ENCODE results near the gene LGALS9.

The LGALS9 gene

GRCh38 chr17:27610304-27610677 is 20.7 kb upstream of the LGALS9 start:
- DNase-seq (no peak), ATAC-seq (replicated peaks) (no peak)
- H3K4me3 Mint-ChIP-seq, result no peak overlapping the region
- peaks cover 48 to 51% of the 10 kb centered on the region in 2 donors for H3K36me3 Mint-ChIP-seq
- H3K27ac Mint-ChIP-seq, result no peak overlapping the region
- no peaks in the 10 kb centered on the region for H3K9me3 Mint-ChIP-seq
- no peaks in the 10 kb centered on the region for H3K27me3 Mint-ChIP-seq
- H3K4me1 Mint-ChIP-seq, result peaks cover 0 to 3% of the 10 kb centered on the region in 2 donors

GRCh38 chr17:27612160-27612770 is 18.7 kb upstream of the LGALS9 start:
- ATAC-seq (replicated peaks), result no peak
- peaks cover 10 to 12% of the 10 kb centered on the region in 2 donors for H3K4me1 Mint-ChIP-seq
- H3K36me3 Mint-ChIP-seq, result peaks cover 56 to 57% of the 10 kb centered on the region in 2 donors
- H3K9me3 Mint-ChIP-seq, result peaks cover 0 to 2% of the 10 kb centered on the region in 2 donors
- H3K27me3 Mint-ChIP-seq, result no peaks in the 10 kb centered on the region
- no peak overlapping the region for H3K4me3 Mint-ChIP-seq
- no peak for DNase-seq
- no peak overlapping the region for H3K27ac Mint-ChIP-seq

- no peaks in the 10 kb centered on the region for H3K27me3 Mint-ChIP-seq
- H3K4me3 Mint-ChIP-seq, result no peak overlapping the region
- no peak for ATAC-seq (replicated peaks)
- peaks cover 0 to 2% of the 10 kb centered on the region in 2 donors for H3K9me3 Mint-ChIP-seq
- peaks cover 56 to 66% of the 10 kb centered on the region in 2 donors for H3K36me3 Mint-ChIP-seq
- no peak for DNase-seq
- H3K4me1 Mint-ChIP-seq, result peaks cover 9 to 12% of the 10 kb centered on the region in 2 donors
- no peak overlapping the region for H3K27ac Mint-ChIP-seq
These were observed 17.6 kb upstream of the LGALS9 start for GRCh38 chr17:27613433-27613832.

GRCh38 chr17:27615121-27615520 is 15.9 kb upstream of the LGALS9 start:
- H3K36me3 Mint-ChIP-seq, result peaks cover 44 to 64% of the 10 kb centered on the region in 2 donors
- H3K4me3 Mint-ChIP-seq, result no peak overlapping the region
- H3K4me1 Mint-ChIP-seq, result peaks cover 9 to 12% of the 10 kb centered on the region in 2 donors
- H3K27me3 Mint-ChIP-seq, result no peaks in the 10 kb centered on the region
- no peak overlapping the region for H3K27ac Mint-ChIP-seq
- H3K9me3 Mint-ChIP-seq, result peaks cover 0 to 2% of the 10 kb centered on the region in 2 donors
- DNase-seq, result no peak
- no peak for ATAC-seq (replicated peaks)

GRCh38 chr17:27616414-27616813 is 14.6 kb upstream of the LGALS9 start:
- H3K27me3 Mint-ChIP-seq, result no peaks in the 10 kb centered on the region
- peaks cover 0 to 2% of the 10 kb centered on the region in 2 donors for H3K9me3 Mint-ChIP-seq
- peaks cover 15 to 20% of the 10 kb centered on the region in 2 donors for H3K4me1 Mint-ChIP-seq
- H3K4me3 Mint-ChIP-seq, result no peak overlapping the region
- no peak for ATAC-seq (replicated peaks)
- peaks cover 46 to 65% of the 10 kb centered on the region in 2 donors for H3K36me3 Mint-ChIP-seq
- no peak for DNase-seq
- peak overlapping the region; percentile 67 for H3K27ac Mint-ChIP-seq

- Mint-ChIP-seq H3K27me3 (no peaks in the 10 kb centered on the region), H3K27ac (no peak overlapping the region), H3K4me3 (no peak overlapping the region), H3K9me3 (peaks cover 0 to 2% of the 10 kb centered on the region in 2 donors), H3K36me3 (peaks cover 41 to 71% of the 10 kb centered on the region in 2 donors), H3K4me1 (peaks cover 19 to 21% of the 10 kb centered on the region in 2 donors)
- no peak for DNase-seq
- no peak for ATAC-seq (replicated peaks)
These were observed 12.6 kb upstream of the LGALS9 start for GRCh38 chr17:27618417-27618816.

- H3K4me3 Mint-ChIP-seq, result no peak overlapping the region
- peak overlapping the region; percentile 68 for H3K27ac Mint-ChIP-seq
- no peaks in the 10 kb centered on the region for H3K27me3 Mint-ChIP-seq
- peaks cover 19 to 21% of the 10 kb centered on the region in 2 donors for H3K4me1 Mint-ChIP-seq
- ATAC-seq (replicated peaks) (no peak), DNase-seq (no peak)
- peaks cover 31 to 64% of the 10 kb centered on the region in 2 donors for H3K36me3 Mint-ChIP-seq
- no peaks in the 10 kb centered on the region for H3K9me3 Mint-ChIP-seq
These were observed 10.3 kb upstream of the LGALS9 start for GRCh38 chr17:27620721-27621120.

- peaks cover 28 to 59% of the 10 kb centered on the region in 2 donors for H3K36me3 Mint-ChIP-seq
- H3K9me3 Mint-ChIP-seq, result no peaks in the 10 kb centered on the region
- no peak overlapping the region for H3K4me3 Mint-ChIP-seq
- no peak for DNase-seq
- no peaks in the 10 kb centered on the region for H3K27me3 Mint-ChIP-seq
- peaks cover 13 to 14% of the 10 kb centered on the region in 2 donors for H3K4me1 Mint-ChIP-seq
- peak overlapping the region; percentile 25 for H3K27ac Mint-ChIP-seq
- no peak for ATAC-seq (replicated peaks)
These were observed 9.5 kb upstream of the LGALS9 start for GRCh38 chr17:27621536-27621935.

GRCh38 chr17:27621942-27622559 is 8.9 kb upstream of the LGALS9 start:
- no peaks in the 10 kb centered on the region for H3K27me3 Mint-ChIP-seq
- DNase-seq, result no peak
- no peak overlapping the region for H3K4me3 Mint-ChIP-seq
- peak; percentile 39 to 41 for ATAC-seq (replicated peaks)
- H3K27ac Mint-ChIP-seq, result peak overlapping the region; percentile 25
- peaks cover 10 to 12% of the 10 kb centered on the region in 2 donors for H3K4me1 Mint-ChIP-seq
- no peaks in the 10 kb centered on the region for H3K9me3 Mint-ChIP-seq
- peaks cover 28 to 54% of the 10 kb centered on the region in 2 donors for H3K36me3 Mint-ChIP-seq

GRCh38 chr17:27622986-27623385 is 8.0 kb upstream of the LGALS9 start:
- Mint-ChIP-seq H3K36me3 (peaks cover 24 to 46% of the 10 kb centered on the region in 2 donors), H3K4me1 (peaks cover 10 to 12% of the 10 kb centered on the region in 2 donors), H3K9me3 (no peaks in the 10 kb centered on the region)

GRCh38 chr17:27623614-27624013 is 7.4 kb upstream of the LGALS9 start:
- Mint-ChIP-seq H3K9me3 (no peaks in the 10 kb centered on the region), H3K27me3 (no peaks in the 10 kb centered on the region), H3K27ac (no peak overlapping the region), H3K4me3 (no peak overlapping the region), H3K4me1 (peaks cover 10 to 12% of the 10 kb centered on the region in 2 donors), H3K36me3 (peaks cover 22 to 41% of the 10 kb centered on the region in 2 donors)
- no peak for DNase-seq
- ATAC-seq (replicated peaks), result no peak

More at GRCh38 chr17:27622986-27623385, 8.0 kb upstream of the LGALS9 start:
- Mint-ChIP-seq H3K4me3 (no peak overlapping the region), H3K27ac (no peak overlapping the region), H3K27me3 (no peaks in the 10 kb centered on the region)
- ATAC-seq (replicated peaks) (no peak), DNase-seq (no peak)

- Mint-ChIP-seq H3K4me3 (no peak overlapping the region), H3K4me1 (peaks cover 14% of the 10 kb centered on the region in 2 donors), H3K27me3 (no peaks in the 10 kb centered on the region), H3K9me3 (no peaks in the 10 kb centered on the region), H3K27ac (no peak overlapping the region), H3K36me3 (peaks cover 20 to 37% of the 10 kb centered on the region in 2 donors)
- no peak for ATAC-seq (replicated peaks)
- no peak for DNase-seq
These were observed 6.4 kb upstream of the LGALS9 start for GRCh38 chr17:27624539-27624938.

GRCh38 chr17:27625856-27626255 is 5.1 kb upstream of the LGALS9 start:
- peaks cover 17 to 31% of the 10 kb centered on the region in 2 donors for H3K36me3 Mint-ChIP-seq

GRCh38 chr17:27627514-27627913 is 3.5 kb upstream of the LGALS9 start:
- peaks cover 17 to 23% of the 10 kb centered on the region in 2 donors for H3K4me1 Mint-ChIP-seq
- DNase-seq (no peak), ATAC-seq (replicated peaks) (no peak)
- H3K9me3 Mint-ChIP-seq, result no peaks in the 10 kb centered on the region
- no peak overlapping the region for H3K27ac Mint-ChIP-seq
- H3K36me3 Mint-ChIP-seq, result peaks cover 17 to 20% of the 10 kb centered on the region in 2 donors
- H3K27me3 Mint-ChIP-seq, result no peaks in the 10 kb centered on the region
- H3K4me3 Mint-ChIP-seq, result no peak overlapping the region

More at GRCh38 chr17:27625856-27626255, 5.1 kb upstream of the LGALS9 start:
- Mint-ChIP-seq H3K9me3 (no peaks in the 10 kb centered on the region), H3K27me3 (no peaks in the 10 kb centered on the region), H3K27ac (no peak overlapping the region), H3K4me3 (no peak overlapping the region), H3K4me1 (peaks cover 14% of the 10 kb centered on the region in 2 donors)
- no peak for DNase-seq
- no peak for ATAC-seq (replicated peaks)

GRCh38 chr17:27628376-27628775 is 2.6 kb upstream of the LGALS9 start:
- Mint-ChIP-seq H3K27me3 (no peaks in the 10 kb centered on the region), H3K4me3 (no peak overlapping the region), H3K36me3 (peaks cover 12 to 22% of the 10 kb centered on the region in 2 donors), H3K4me1 (peaks cover 24 to 32% of the 10 kb centered on the region in 2 donors), H3K9me3 (no peaks in the 10 kb centered on the region), H3K27ac (no peak overlapping the region)
- DNase-seq, result no peak
- ATAC-seq (replicated peaks), result no peak

Data from stimulated activated naive B cell treated with anti-CD40 and anti-IgM and Interleukin-4, amounts not matched to agents 10 μg/mL and 1 μg/mL and 100 μg/mL, for 72 hours (primary cell).